GM10266 (cell line): ENCODE measurements around the gene RAPGEF6.

ENCODE experiments used
- DNase-seq: peaks from one replicate; pipeline ENCODE4 v3.0.0; 2012; ENCODE audit errors: extremely low spot score
- TF ChIP-seq, protein P1 (sequence below): IDR thresholded peaks from 2 replicates; pipeline ENCODE4 v1.5.1; 2012; ENCODE audit warnings: mild to moderate bottlenecking, low read depth; ENCODE audit not compliant: control insufficient read depth, insufficient read depth; ENCODE audit errors: missing control alignments

The RAPGEF6 gene

DNA sequence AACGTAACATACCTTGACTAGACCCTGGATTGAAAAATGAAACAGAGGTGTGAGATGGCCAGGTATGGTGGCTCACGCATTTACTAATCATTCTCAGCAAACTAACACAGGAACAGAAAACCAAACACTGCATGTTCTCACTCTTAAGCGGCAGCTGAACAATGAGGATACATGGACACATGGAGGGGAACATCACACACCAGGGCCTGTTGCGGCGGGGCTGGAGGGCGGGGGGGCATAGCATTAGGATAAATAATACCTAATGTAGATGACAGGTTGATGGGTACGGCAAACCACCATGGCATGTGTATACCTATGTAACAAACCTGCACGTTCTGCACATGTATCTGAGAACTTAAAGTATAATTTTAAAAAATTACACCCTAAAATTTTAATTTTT lies 15.9 kb downstream of the RAPGEF6 start:
- TF ChIP-seq, protein P1, sequence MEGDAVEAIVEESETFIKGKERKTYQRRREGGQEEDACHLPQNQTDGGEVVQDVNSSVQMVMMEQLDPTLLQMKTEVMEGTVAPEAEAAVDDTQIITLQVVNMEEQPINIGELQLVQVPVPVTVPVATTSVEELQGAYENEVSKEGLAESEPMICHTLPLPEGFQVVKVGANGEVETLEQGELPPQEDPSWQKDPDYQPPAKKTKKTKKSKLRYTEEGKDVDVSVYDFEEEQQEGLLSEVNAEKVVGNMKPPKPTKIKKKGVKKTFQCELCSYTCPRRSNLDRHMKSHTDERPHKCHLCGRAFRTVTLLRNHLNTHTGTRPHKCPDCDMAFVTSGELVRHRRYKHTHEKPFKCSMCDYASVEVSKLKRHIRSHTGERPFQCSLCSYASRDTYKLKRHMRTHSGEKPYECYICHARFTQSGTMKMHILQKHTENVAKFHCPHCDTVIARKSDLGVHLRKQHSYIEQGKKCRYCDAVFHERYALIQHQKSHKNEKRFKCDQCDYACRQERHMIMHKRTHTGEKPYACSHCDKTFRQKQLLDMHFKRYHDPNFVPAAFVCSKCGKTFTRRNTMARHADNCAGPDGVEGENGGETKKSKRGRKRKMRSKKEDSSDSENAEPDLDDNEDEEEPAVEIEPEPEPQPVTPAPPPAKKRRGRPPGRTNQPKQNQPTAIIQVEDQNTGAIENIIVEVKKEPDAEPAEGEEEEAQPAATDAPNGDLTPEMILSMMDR, result no peak
- no peak for DNase-seq

GRCh38 chr5:131617140-131617822 lies 17.7 kb downstream of the RAPGEF6 start:
- no peak for DNase-seq
- TF ChIP-seq, protein P1, result no peak

- no peak for DNase-seq
- TF ChIP-seq, protein P1, result no peak
Measured at GRCh38 chr5:131615957-131616356, 19.1 kb downstream of the RAPGEF6 start.

GRCh38 chr5:131613423-131613822 lies 21.6 kb downstream of the RAPGEF6 start:
- TF ChIP-seq, protein P1, result no peak
- DNase-seq, result no peak

GRCh38 chr5:131611064-131611381 lies 24.0 kb downstream of the RAPGEF6 start:
- TF ChIP-seq, protein P1, result no peak
- DNase-seq, result no peak

DNA sequence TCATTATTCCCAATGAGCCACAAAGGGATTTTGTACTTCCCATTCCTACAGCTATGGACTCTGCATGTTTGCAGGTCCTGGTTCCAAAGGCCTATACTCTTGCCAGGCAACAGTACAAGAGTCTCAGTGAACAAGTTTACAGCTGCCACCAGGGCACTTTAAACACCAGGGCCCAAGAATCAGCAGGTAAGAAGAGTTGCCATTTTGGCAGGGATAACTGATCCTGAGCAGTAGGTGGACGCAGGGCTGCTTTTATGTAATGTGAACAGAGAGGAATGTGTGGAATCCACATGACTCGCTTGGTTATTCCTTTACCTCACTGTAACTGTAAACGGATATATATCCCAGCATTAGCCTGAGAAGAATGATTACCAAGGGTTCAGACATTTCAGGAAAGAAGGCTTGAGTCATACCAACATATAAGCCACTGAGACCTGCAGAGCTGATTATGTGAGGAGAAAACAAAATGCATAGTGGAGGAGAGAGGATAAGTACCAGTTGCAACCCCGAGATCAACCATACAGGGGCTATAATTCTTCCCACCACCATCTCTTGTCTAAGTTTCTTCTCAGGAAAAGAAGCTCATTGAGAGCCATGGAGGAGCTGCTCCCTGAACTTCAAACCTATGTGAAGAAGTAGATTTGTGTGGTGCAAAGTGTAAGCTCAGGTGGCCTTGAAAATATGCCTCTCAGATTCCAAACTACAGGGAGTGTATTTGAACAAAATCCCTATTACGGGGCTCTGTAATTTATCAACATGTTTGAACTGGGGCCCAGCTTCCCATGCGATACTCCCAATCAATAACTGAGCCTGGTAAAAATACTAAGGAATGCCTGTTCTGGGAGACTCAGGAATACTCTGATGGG lies 24.6 kb downstream of the RAPGEF6 start:
- TF ChIP-seq, protein P1, result no peak
- no peak for DNase-seq

- TF ChIP-seq, protein P1, result no peak
- DNase-seq, result no peak
Measured at GRCh38 chr5:131609774-131610173, 25.3 kb downstream of the RAPGEF6 start.
